Type B pancreatic cell (in vitro differentiated cells): ENCODE results near the gene TAGAP. TPM values are rescaled to one million over a fixed set of nuclear protein-coding genes. Genes with fewer than 3 reads are reported as not detected.
"Not testable (repeated sequence)": the region's sequence is repeated elsewhere in the genome, so short reads cannot be mapped to it uniquely, and the experiment has no call there.

Experiments used
- DNase-seq: peaks from one replicate; pipeline ENCODE4 v3.0.0; 2021; ENCODE audit warnings: mixed read lengths; ENCODE audit not compliant: unreplicated experiment; ENCODE audit errors: extremely low spot score
- H3K27ac Mint-ChIP-seq: 2 replicates; pipeline ENCODE4 v1.8.0; 2021; ENCODE audit warnings: mild to moderate bottlenecking, mixed read lengths
- H3K27me3 Mint-ChIP-seq: 2 replicates; pipeline ENCODE4 v1.8.0; 2021; ENCODE audit warnings: mixed read lengths
- H3K36me3 Mint-ChIP-seq: 2 replicates; pipeline ENCODE4 v1.8.0; 2021; ENCODE audit warnings: mixed read lengths
- H3K4me1 Mint-ChIP-seq: one replicate; pipeline ENCODE4 v1.8.0; 2021; ENCODE audit warnings: mixed read lengths; ENCODE audit not compliant: unreplicated experiment
- H3K4me3 Mint-ChIP-seq: 2 replicates; pipeline ENCODE4 v1.8.0; 2021; ENCODE audit warnings: mild to moderate bottlenecking, mixed read lengths
- H3K9me3 Mint-ChIP-seq: 2 replicates; pipeline ENCODE4 v1.8.0; 2021; ENCODE audit warnings: mixed read lengths
- total RNA-seq: library from RNA; stranded (reverse); gene quantifications from 2 replicates; pipeline ENCODE4 v1.2.1, GENCODE V29; 2021; ENCODE audit warnings: low replicate concordance
- TF ChIP-seq, protein P1 (sequence below): fragments of 200-600 bp; sonication (generic); conservative IDR thresholded peaks from 2 replicates; pipeline ENCODE4 v1.5.0; 2021; ENCODE audit warnings: antibody characterized with exemption, mild to moderate bottlenecking

Gene TAGAP
- total RNA-seq, 1 donor from 2014 or later = 0.22 TPM

DNA sequence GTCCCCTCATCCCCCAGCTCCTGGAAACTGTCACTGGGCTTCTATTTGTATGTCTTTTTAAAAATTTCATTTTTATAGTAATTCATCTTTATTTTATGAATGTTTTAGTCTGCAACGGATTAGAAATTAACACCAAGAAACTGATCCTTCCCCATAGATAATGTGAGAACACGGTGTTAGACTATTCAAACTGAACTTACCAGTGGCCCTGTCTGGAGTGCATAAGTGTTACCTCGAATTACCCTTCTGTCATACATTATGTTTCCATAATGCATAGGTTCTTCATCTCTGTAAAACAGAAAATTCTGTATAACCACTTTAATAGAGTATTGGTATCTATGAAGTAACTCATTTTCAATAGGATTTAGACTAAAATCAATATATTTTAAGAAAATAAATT, 51.2 kb downstream of the TAGAP start:
- no peaks in the 10 kb centered on the region for H3K4me1 Mint-ChIP-seq
- TF ChIP-seq, protein P1, sequence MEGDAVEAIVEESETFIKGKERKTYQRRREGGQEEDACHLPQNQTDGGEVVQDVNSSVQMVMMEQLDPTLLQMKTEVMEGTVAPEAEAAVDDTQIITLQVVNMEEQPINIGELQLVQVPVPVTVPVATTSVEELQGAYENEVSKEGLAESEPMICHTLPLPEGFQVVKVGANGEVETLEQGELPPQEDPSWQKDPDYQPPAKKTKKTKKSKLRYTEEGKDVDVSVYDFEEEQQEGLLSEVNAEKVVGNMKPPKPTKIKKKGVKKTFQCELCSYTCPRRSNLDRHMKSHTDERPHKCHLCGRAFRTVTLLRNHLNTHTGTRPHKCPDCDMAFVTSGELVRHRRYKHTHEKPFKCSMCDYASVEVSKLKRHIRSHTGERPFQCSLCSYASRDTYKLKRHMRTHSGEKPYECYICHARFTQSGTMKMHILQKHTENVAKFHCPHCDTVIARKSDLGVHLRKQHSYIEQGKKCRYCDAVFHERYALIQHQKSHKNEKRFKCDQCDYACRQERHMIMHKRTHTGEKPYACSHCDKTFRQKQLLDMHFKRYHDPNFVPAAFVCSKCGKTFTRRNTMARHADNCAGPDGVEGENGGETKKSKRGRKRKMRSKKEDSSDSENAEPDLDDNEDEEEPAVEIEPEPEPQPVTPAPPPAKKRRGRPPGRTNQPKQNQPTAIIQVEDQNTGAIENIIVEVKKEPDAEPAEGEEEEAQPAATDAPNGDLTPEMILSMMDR = no peak
- peaks cover under 1% of the 10 kb centered on the region for H3K9me3 Mint-ChIP-seq

DNA sequence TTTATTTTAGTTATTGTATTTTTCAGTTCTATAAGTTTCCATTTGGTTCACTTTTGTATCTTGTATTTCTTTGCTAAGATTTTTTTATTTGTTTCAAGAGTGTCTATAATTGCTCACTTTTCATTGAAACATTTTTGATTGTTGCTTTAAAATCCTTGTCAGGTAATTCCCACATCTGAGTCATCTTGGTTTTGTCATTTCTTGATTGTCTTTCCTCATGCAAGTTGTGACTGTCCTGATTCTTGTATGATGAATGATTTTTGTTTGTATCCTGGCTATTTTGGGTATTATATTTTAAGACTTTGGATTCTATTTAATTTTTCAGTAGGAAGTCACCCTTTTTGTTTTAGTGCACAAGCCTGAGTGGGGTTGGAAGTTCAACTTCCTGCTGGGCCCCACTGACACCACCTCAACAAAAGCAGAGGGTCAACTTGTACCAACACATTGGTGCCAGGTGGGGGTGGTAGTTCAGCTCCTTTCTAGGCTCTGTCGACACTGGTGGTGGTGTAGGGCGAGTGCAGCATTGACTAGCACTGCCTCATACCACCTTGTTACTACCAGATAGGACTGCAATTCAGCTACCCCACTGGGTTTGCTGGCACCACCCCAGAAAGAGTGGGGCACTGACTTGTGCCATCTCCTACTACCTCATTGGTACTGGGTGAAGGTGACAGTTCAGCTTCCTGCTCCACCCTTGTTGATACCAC, 53.6 kb downstream of the TAGAP start:
- no peaks in the 10 kb centered on the region for H3K4me1 Mint-ChIP-seq
- H3K4me3 Mint-ChIP-seq = no peak overlapping the region
- peaks cover 27% of the 10 kb centered on the region for H3K36me3 Mint-ChIP-seq
- TF ChIP-seq, protein P1 = no peak
- H3K27me3 Mint-ChIP-seq = no peaks in the 10 kb centered on the region
- no peak overlapping the region for H3K27ac Mint-ChIP-seq
- no peak for DNase-seq
- H3K9me3 Mint-ChIP-seq = peaks cover 6% of the 10 kb centered on the region

More for the DNA sequence above, 51.2 kb downstream of the TAGAP start:
- H3K36me3 Mint-ChIP-seq = peaks cover 26% of the 10 kb centered on the region
- no peak for DNase-seq
- no peak overlapping the region for H3K27ac Mint-ChIP-seq
- no peak overlapping the region for H3K4me3 Mint-ChIP-seq
- no peaks in the 10 kb centered on the region for H3K27me3 Mint-ChIP-seq

DNA sequence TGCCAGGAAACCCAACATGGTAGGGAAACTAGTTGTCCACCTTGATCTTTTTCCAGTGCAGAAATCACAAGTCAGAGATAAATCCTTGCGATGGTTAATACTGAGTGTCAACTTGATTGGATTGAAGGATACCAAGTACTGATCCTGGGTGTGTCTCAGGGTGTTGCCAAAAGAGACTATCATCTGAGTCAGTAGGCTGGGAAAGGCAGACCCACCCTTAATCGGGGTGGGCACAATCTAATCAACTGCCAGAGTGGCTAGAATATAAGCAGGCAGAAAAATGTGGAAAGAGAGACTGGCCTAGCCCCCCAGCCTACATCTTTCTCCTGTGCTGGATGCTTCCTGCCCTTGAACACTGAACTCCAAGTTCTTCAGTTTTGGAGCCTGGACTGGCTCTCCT, 55.1 kb downstream of the TAGAP start:
- DNase-seq, H3K9me3 Mint-ChIP-seq, H3K27ac Mint-ChIP-seq, H3K4me1 Mint-ChIP-seq, H3K4me3 Mint-ChIP-seq, H3K27me3 Mint-ChIP-seq: not testable (repeated sequence)
- H3K36me3 Mint-ChIP-seq = peaks cover 26% of the 10 kb centered on the region

DNA sequence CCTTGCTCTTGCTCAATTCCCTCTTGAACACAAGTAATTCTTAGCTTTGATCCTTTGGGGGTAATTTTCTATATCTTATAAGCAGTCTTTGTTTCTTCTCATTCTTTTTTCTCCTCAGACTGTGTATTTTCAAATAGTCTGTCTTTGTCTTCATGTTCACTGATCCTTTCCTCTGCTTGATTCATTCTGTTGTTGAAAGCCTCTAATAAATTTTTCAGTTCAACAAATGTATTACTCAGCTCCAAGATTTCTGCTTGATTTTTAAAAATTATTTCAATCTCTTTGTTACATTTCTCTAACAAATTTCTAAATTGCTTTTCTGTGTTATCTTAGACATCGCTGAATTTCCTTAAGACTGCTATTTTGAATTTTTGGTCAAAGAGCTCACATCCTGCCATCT, 56.3 kb downstream of the TAGAP start:
- no peaks in the 10 kb centered on the region for H3K4me1 Mint-ChIP-seq
- H3K4me3 Mint-ChIP-seq = no peak overlapping the region
- H3K27me3 Mint-ChIP-seq = no peaks in the 10 kb centered on the region
- peaks cover 6% of the 10 kb centered on the region for H3K9me3 Mint-ChIP-seq
- TF ChIP-seq, protein P1 = no peak
- H3K27ac Mint-ChIP-seq = no peak overlapping the region
- peaks cover 23% of the 10 kb centered on the region for H3K36me3 Mint-ChIP-seq
- no peak for DNase-seq

DNA sequence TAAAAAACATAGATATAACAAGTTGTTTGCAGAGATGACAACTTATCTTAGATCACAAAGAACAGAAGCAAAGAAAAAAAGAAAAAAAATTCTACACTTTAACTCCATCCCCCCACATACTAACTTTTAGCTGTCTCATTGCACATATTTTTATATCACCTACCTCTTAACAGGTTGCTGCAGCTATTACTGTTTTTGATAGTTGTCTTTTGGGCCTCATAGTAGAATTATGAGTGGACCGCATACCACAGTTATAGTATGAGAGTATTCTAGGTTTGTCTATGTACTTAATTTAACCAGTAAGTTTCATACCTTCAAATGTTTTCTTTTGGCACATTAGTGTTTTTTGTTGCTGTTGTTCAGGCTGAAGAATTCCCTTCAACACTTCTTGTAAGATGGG, 57.1 kb downstream of the TAGAP start:
- DNase-seq = no peak
- H3K4me3 Mint-ChIP-seq = no peak overlapping the region
- no peaks in the 10 kb centered on the region for H3K27me3 Mint-ChIP-seq
- H3K27ac Mint-ChIP-seq = no peak overlapping the region
- TF ChIP-seq, protein P1 = no peak
- H3K9me3 Mint-ChIP-seq = peaks cover 6% of the 10 kb centered on the region
- H3K4me1 Mint-ChIP-seq = no peaks in the 10 kb centered on the region
- H3K36me3 Mint-ChIP-seq = peaks cover 19% of the 10 kb centered on the region

Other genes starting within 250 kb of the TAGAP start
- 166 and 349 TPM in 2 replicates for gene EZR, start 225.6 kb downstream of the TAGAP start, total RNA-seq
- gene RSPH3, start 44.8 kb downstream of the TAGAP start, total RNA-seq = 9.7 and 11.8 TPM in 2 replicates
- 0.14 and 1.7 TPM in 2 replicates for gene FNDC1, start 124.4 kb upstream of the TAGAP start, total RNA-seq